ENCODE measurements around the gene EDN2. TPM values are rescaled to one million over a fixed set of nuclear protein-coding genes. Genes with fewer than 3 reads are reported as not detected.

Gene EDN2
- total RNA-seq, 4 donors from 2014 or later: 0.40 to 1.2 TPM; not detected in 2

DNA sequence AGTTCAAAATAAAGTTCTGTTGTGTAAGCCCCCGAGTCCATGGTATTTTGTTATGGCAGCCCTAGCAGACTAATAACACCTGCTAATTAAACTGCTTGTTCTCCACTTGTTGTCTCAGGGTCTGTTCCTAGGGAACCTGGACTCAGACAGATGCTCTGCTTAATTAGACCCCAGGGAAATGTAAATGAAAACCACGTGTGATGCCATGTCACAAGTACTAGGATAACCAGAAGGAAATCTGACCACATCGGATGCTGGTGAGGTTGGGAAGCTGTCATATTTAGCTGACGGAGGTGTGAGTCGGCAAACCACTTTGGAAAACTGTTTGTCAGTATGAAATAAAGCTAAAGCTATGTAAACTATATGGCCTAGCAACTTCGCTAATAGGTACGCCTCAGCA is 19.6 kb downstream of the EDN2 start:
- Histone ChIP-seq H3K9me3 (no peaks in the 10 kb centered on the region), H3K36me3 (no peaks in the 10 kb centered on the region), H3K4me1 (peaks cover 0 to 35% (median 29%) of the 10 kb centered on the region in 4 donors), H3K4me3 (no peak overlapping the region), H3K27me3 (no peaks in the 10 kb centered on the region), H3K27ac (replicated peaks in 1 of 4) (no peak overlapping the region)
- TF ChIP-seq EP300 (IDR thresholded peaks at IDR 0.05) (no peak), POLR2A (IDR thresholded peaks at IDR 0.05; ENCODE audit: low read depth) (no peak), POLR2AphosphoS5 (IDR thresholded peaks at IDR 0.05) (no peak)
- TF ChIP-seq, protein P1, sequence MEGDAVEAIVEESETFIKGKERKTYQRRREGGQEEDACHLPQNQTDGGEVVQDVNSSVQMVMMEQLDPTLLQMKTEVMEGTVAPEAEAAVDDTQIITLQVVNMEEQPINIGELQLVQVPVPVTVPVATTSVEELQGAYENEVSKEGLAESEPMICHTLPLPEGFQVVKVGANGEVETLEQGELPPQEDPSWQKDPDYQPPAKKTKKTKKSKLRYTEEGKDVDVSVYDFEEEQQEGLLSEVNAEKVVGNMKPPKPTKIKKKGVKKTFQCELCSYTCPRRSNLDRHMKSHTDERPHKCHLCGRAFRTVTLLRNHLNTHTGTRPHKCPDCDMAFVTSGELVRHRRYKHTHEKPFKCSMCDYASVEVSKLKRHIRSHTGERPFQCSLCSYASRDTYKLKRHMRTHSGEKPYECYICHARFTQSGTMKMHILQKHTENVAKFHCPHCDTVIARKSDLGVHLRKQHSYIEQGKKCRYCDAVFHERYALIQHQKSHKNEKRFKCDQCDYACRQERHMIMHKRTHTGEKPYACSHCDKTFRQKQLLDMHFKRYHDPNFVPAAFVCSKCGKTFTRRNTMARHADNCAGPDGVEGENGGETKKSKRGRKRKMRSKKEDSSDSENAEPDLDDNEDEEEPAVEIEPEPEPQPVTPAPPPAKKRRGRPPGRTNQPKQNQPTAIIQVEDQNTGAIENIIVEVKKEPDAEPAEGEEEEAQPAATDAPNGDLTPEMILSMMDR (IDR thresholded peaks at IDR 0.05): no peak
- WGBS: 91% methylated on average over 7 of the region's 7 CpGs
- DNase-seq (ENCODE audit: extremely low spot score): no peak
- intact Hi-C loops (cut with DNase I): no loop called here

DNA sequence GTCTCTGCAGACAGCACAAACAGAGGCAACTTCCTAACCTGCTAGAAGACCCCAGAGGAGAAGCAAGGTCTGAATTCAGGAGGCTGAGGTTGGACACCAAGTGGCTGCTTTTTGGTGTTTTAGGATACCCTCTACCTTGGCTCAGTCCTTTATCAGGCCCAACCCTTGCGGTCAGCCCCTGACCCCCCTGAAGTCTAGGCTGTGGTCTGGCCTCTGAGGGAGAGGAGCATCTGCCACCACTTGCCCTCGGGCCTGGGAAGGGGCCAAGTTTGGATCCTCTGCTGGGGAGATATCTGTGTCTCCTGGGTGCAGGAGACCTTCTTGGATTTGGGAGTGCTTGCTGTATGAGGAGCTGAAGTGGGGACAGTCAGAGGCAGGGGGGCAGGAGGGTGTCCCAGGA is 21.0 kb downstream of the EDN2 start:
- TF ChIP-seq EP300 (IDR thresholded peaks at IDR 0.05) (no peak), POLR2AphosphoS5 (IDR thresholded peaks at IDR 0.05) (no peak), POLR2A (IDR thresholded peaks at IDR 0.05; ENCODE audit: low read depth) (no peak)
- TF ChIP-seq, protein P1 (IDR thresholded peaks at IDR 0.05): no peak
- Histone ChIP-seq H3K4me3 (no peak overlapping the region), H3K27ac (replicated peaks in 1 of 4) (no peak overlapping the region), H3K9me3 (no peaks in the 10 kb centered on the region), H3K36me3 (no peaks in the 10 kb centered on the region), H3K4me1 (peaks cover 0 to 38% (median 30%) of the 10 kb centered on the region in 4 donors), H3K27me3 (no peaks in the 10 kb centered on the region)
- WGBS: no CpG with 5 or more reads among the region's 2 CpGs
- intact Hi-C loops (cut with DNase I): no loop called here
- no peak for DNase-seq (ENCODE audit: extremely low spot score)

DNA sequence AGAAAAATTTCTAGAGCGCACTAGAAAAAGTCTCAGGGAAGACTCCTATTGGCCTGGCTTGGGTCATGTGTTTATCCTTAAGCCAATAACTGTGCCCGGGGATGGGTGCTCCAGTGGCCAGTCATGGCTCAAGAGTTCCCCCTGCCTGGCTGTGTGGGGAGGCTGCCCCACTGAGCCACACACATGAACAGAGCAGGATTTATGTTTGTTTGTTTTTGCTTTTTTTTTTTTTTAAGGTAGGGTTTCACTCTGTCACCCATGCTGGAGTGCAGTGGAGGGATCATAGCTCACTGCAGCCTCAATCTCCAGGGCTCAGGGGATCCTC is 21.8 kb downstream of the EDN2 start:
- WGBS: 95% methylated on average over 2 of the region's 2 CpGs
- TF ChIP-seq EP300 (IDR thresholded peaks at IDR 0.05): no peak
- no peak for TF ChIP-seq POLR2AphosphoS5 (IDR thresholded peaks at IDR 0.05)
- TF ChIP-seq, protein P1 (IDR thresholded peaks at IDR 0.05): no peak
- TF ChIP-seq POLR2A (IDR thresholded peaks at IDR 0.05; ENCODE audit: low read depth): no peak
- no peak for DNase-seq (ENCODE audit: extremely low spot score)
- H3K27me3 ChIP-seq: no peaks in the 10 kb centered on the region
- intact Hi-C loops (cut with DNase I): no loop called here
- H3K4me3 ChIP-seq: no peak overlapping the region
- H3K36me3 ChIP-seq: no peaks in the 10 kb centered on the region
- H3K9me3 ChIP-seq: no peaks in the 10 kb centered on the region
- peaks cover 0 to 47% (median 32%) of the 10 kb centered on the region in 4 donors for H3K4me1 ChIP-seq
- peak overlapping the region in 2 of 4 donors; percentile 42 to 52 for H3K27ac ChIP-seq (replicated peaks in 1 of 4)

DNA sequence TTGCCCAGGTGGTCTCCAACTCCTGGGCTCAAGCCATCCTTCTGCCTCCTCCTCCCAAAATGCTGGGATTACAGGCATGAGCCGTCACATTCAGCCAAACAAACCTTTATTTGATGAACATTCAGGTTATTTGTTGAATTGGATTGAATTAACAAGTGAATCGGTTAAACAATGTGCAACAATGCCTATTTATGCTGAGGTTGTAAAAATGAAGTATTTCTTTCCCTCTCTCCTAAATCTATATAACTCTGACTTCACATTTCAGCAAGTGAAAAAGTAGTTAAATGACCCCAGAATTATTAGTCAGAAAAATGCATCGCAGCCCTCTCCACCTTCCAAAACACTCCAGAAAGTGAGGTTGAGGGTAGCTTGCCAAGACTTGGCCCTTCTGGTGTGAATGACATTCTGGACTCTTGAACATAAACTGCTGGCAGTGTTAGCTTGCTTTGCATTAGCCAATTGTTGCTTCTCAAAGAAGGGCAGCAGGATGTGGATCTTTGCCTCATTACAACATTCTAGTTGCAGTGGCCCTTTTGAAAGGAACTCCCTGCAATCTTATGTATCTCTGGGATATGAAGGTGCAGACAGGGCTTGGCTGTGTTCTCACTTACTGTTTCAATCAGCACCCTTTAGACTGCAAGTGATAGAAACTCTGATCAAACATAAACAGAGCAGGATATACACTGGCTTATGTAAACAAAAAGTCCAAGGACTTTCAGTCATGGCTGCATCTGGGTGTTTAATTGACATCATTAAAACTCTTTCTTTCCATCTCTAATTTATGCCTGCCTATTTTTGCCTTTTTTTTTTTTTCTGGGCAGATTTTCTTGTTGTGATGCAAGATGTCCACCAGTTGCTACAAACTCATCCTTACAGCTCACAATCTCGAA is 22.4 kb downstream of the EDN2 start:
- 45% methylated on average over 4 of the region's 4 CpGs for WGBS
- Histone ChIP-seq H3K27ac (replicated peaks in 1 of 4) (peak overlapping the region in 2 of 4 donors; percentile 42 to 52), H3K27me3 (no peaks in the 10 kb centered on the region), H3K36me3 (no peaks in the 10 kb centered on the region), H3K9me3 (no peaks in the 10 kb centered on the region), H3K4me1 (peaks cover 4 to 53% (median 36%) of the 10 kb centered on the region in 4 donors), H3K4me3 (no peak overlapping the region)
- intact Hi-C loops (cut with DNase I): no loop called here
- TF ChIP-seq POLR2A (IDR thresholded peaks at IDR 0.05; ENCODE audit: low read depth) (no peak), EP300 (IDR thresholded peaks at IDR 0.05) (no peak), POLR2AphosphoS5 (IDR thresholded peaks at IDR 0.05) (peak; percentile 29 to 62)
- TF ChIP-seq, protein P1 (IDR thresholded peaks at IDR 0.05): no peak
- DNase-seq (ENCODE audit: extremely low spot score): no peak
